H9 (cell line): ENCODE data around the gene CDK5RAP1. TPM values are rescaled to one million over a fixed set of nuclear protein-coding genes. Genes with fewer than 3 reads are reported as not detected.

Experiments
- DNase-seq: peaks from one replicate; pipeline ENCODE4 v3.0.0-alpha.2; 2017
- H2AFZ ChIP-seq: one replicate; pipeline ENCODE4 v1.6.1; 2013; ENCODE audit warnings: mild to moderate bottlenecking, low read length, control low read depth, moderate library complexity
- H2AK5ac ChIP-seq: 2 replicates; pipeline ENCODE4 v1.6.1; 2013; ENCODE audit warnings: low read length, control low read depth, mixed read lengths; ENCODE audit not compliant: insufficient read length
- H2BK120ac ChIP-seq: one replicate; pipeline ENCODE4 v1.6.1; 2013; ENCODE audit warnings: low read depth, mild to moderate bottlenecking, low read length, control low read depth, inconsistent platforms; ENCODE audit not compliant: poor library complexity, severe bottlenecking
- H2BK12ac ChIP-seq: 2 replicates; pipeline ENCODE4 v1.6.1; 2013; ENCODE audit warnings: low read length, control low read depth, mixed read lengths, low read depth; ENCODE audit not compliant: insufficient read length
- H2BK15ac ChIP-seq: 2 replicates; pipeline ENCODE4 v1.6.1; 2013; ENCODE audit warnings: low read depth, low read length, control low read depth
- H2BK20ac ChIP-seq: one replicate; pipeline ENCODE4 v1.6.1; 2013; ENCODE audit warnings: low read depth, mild to moderate bottlenecking, low read length, control low read depth, inconsistent platforms; ENCODE audit not compliant: poor library complexity, severe bottlenecking
- H2BK5ac ChIP-seq: 2 replicates; pipeline ENCODE4 v1.6.1; 2013; ENCODE audit warnings: low read length, control low read depth, mixed read lengths; ENCODE audit not compliant: insufficient read length
- H3K14ac ChIP-seq: 2 replicates; pipeline ENCODE4 v1.6.1; 2013; ENCODE audit warnings: low read length, control low read depth; ENCODE audit not compliant: insufficient read depth
- H3K18ac ChIP-seq: 2 replicates; pipeline ENCODE4 v1.6.1; 2013; ENCODE audit warnings: low read depth, mild to moderate bottlenecking, mixed read lengths, low read length, control low read depth; ENCODE audit not compliant: insufficient read length
- H3K23ac ChIP-seq: 2 replicates; pipeline ENCODE4 v1.6.1; 2013; ENCODE audit warnings: low read length, control low read depth, mixed read lengths, low read depth; ENCODE audit not compliant: insufficient read length
- H3K23me2 ChIP-seq: 2 replicates; pipeline ENCODE4 v1.6.1; 2013; ENCODE audit warnings: low read depth, mild to moderate bottlenecking, mixed read lengths, low read length, control low read depth; ENCODE audit not compliant: insufficient read length, poor library complexity, severe bottlenecking
- H3K27ac ChIP-seq: 2 replicates; pipeline ENCODE4 v1.5.1; 2013; ENCODE audit warnings: low read length, control low read depth, mixed read lengths, low read depth; ENCODE audit not compliant: insufficient read length
- H3K27me3 ChIP-seq: 2 replicates; pipeline ENCODE4 v1.6.1; 2013; ENCODE audit warnings: low read length, control low read depth, inconsistent platforms; ENCODE audit not compliant: insufficient read depth
- H3K4ac ChIP-seq: 2 replicates; pipeline ENCODE4 v1.6.1; 2013; ENCODE audit warnings: low read depth, mild to moderate bottlenecking, control low read depth, inconsistent platforms, low read length, moderate library complexity
- H3K4me1 ChIP-seq: 2 replicates; pipeline ENCODE4 v1.6.1; 2013; ENCODE audit warnings: low read length, control low read depth, inconsistent platforms; ENCODE audit not compliant: insufficient read depth
- H3K4me2 ChIP-seq: 2 replicates; pipeline ENCODE4 v1.6.1; 2013; ENCODE audit warnings: low read length, control low read depth, mixed read lengths; ENCODE audit not compliant: insufficient read length, insufficient read depth
- H3K56ac ChIP-seq: 2 replicates; pipeline ENCODE4 v1.6.1; 2013; ENCODE audit warnings: low read depth, mild to moderate bottlenecking, mixed read lengths, low read length, control low read depth; ENCODE audit not compliant: insufficient read length
- H3K79me1 ChIP-seq: 2 replicates; pipeline ENCODE4 v1.6.1; 2013; ENCODE audit warnings: low read depth, mild to moderate bottlenecking, moderate library complexity, low read length, control low read depth, inconsistent platforms; ENCODE audit not compliant: insufficient read depth, poor library complexity, severe bottlenecking
- H3K79me2 ChIP-seq: 2 replicates; pipeline ENCODE4 v1.6.1; 2013; ENCODE audit warnings: low read length, control low read depth, inconsistent platforms; ENCODE audit not compliant: insufficient read depth
- H3K9ac ChIP-seq: 2 replicates; pipeline ENCODE4 v1.6.1; 2013; ENCODE audit warnings: low read length, control low read depth, mixed read lengths; ENCODE audit not compliant: insufficient read length; ENCODE audit errors: extremely low read depth
- H3K9me3 ChIP-seq: one replicate; pipeline ENCODE4 v1.6.1; 2013; ENCODE audit warnings: low read depth, low read length, inconsistent platforms; ENCODE audit not compliant: control insufficient read depth
- H3T11ph ChIP-seq: one replicate; pipeline ENCODE4 v1.6.1; 2013; ENCODE audit warnings: mild to moderate bottlenecking, low read length, control low read depth, inconsistent platforms
- H4K20me1 ChIP-seq: one replicate; pipeline ENCODE4 v1.6.1; 2013; ENCODE audit not compliant: control insufficient read depth, insufficient read length, insufficient read depth
- H4K5ac ChIP-seq: 2 replicates; pipeline ENCODE4 v1.6.1; 2013; ENCODE audit warnings: low read depth, mild to moderate bottlenecking, mixed read lengths, low read length, control low read depth; ENCODE audit not compliant: insufficient read length
- H4K8ac ChIP-seq: replicated peaks from 2 replicates; pipeline ENCODE4 v1.6.1; 2013; ENCODE audit warnings: low read length, control low read depth, mixed read lengths, low read depth; ENCODE audit not compliant: insufficient read length
- H4K91ac ChIP-seq: 2 replicates; pipeline ENCODE4 v1.6.1; 2013; ENCODE audit warnings: low read depth, mild to moderate bottlenecking, moderate library complexity, mixed read lengths, low read length, control low read depth; ENCODE audit not compliant: insufficient read length
- H3K27ac Mint-ChIP-seq, 3 experiments: 2 replicates in 2 of 3; 3 replicates in 1 of 3; pipeline ENCODE4 v1.8.0; 2020 to 2021; ENCODE audit warnings: mixed read lengths in 3 of 3, mild to moderate bottlenecking in 1 of 3, moderate library complexity in 1 of 3
- H3K27me3 Mint-ChIP-seq: 2 replicates; pipeline ENCODE4 v1.8.0; 2021; ENCODE audit warnings: low read depth, mild to moderate bottlenecking, moderate library complexity, mixed read lengths
- H3K36me3 Mint-ChIP-seq, 3 experiments: 2 replicates in 2 of 3; 3 replicates in 1 of 3; pipeline ENCODE4 v1.8.0; 2020 to 2021; ENCODE audit warnings: low read depth in 3 of 3, mixed read lengths in 3 of 3; ENCODE audit not compliant: insufficient read depth in 1 of 3
- H3K4me1 Mint-ChIP-seq, 2 experiments: 2 replicates each; pipeline ENCODE4 v1.8.0; 2020; ENCODE audit warnings: mixed read lengths in 2 of 2
- H3K4me3 Mint-ChIP-seq, 2 experiments: 2 replicates in 1 of 2; 3 replicates in 1 of 2; pipeline ENCODE4 v1.8.0; 2020 to 2021; ENCODE audit warnings: mild to moderate bottlenecking in 2 of 2, mixed read lengths in 2 of 2, moderate library complexity in 1 of 2
- H3K9me3 Mint-ChIP-seq, 2 experiments: 2 replicates in 1 of 2; 3 replicates in 1 of 2; pipeline ENCODE4 v1.8.0; 2020; ENCODE audit warnings: mild to moderate bottlenecking in 2 of 2, mixed read lengths in 2 of 2, moderate library complexity in 1 of 2
- CTCF ChIP-seq: fragments of 200-600 bp; sonication (generic); conservative IDR thresholded peaks from 3 replicates; pipeline ENCODE4 v1.8.0; 2021; ENCODE audit warnings: antibody characterized with exemption, mild to moderate bottlenecking
- WGBS: extraction: QIAGEN DNeasy Blood & Tissue Kit; methylation state at CpG from one replicate; pipeline ENCODE4 v1.1.7; 2013; ENCODE audit warnings: missing lambda C conversion rate, low lambda C conversion rate, mixed read lengths; ENCODE audit not compliant: insufficient read length; ENCODE audit errors: extremely low coverage; 5-methylcytosine and 5-hydroxymethylcytosine counted together
- total RNA-seq: library from RNA; stranded (reverse); gene quantifications from 2 replicates; pipeline ENCODE4 v1.2.1, GENCODE V29; 2021

Gene CDK5RAP1
- total RNA-seq, 1 experiment from 2014 or later = 66.4 TPM

- no peak overlapping the region for H2BK5ac ChIP-seq
- no peak for TF ChIP-seq CTCF
- H3K79me2 ChIP-seq = peaks cover 10% of the 10 kb centered on the region; the same call in 1 of the 2 replicates
- H3K4me1 Mint-ChIP-seq = peaks cover 13 to 14% of the 10 kb centered on the region in 2 experiments
- H4K91ac ChIP-seq = no peak overlapping the region
- no peak overlapping the region for H2BK12ac ChIP-seq
- no peaks in the 10 kb centered on the region for H3K79me1 ChIP-seq
- H3K23me2 ChIP-seq = peaks cover 5% of the 10 kb centered on the region
- H2AK5ac ChIP-seq = no peak overlapping the region
- H4K20me1 ChIP-seq = peaks cover under 1% of the 10 kb centered on the region
- no peak overlapping the region for H3K27ac ChIP-seq
- H2AFZ ChIP-seq = no peak overlapping the region
- peak overlapping the region; percentile 88 to 93; a peak in 4 of 5 replicates for H3K4me3 Mint-ChIP-seq
- H3K9me3 Mint-ChIP-seq = no peaks in the 10 kb centered on the region; a peak in 1 of 5 replicates
- H4K8ac ChIP-seq = no peak overlapping the region
- no peak overlapping the region for H3K23ac ChIP-seq
- no peaks in the 10 kb centered on the region for H3K27me3 Mint-ChIP-seq
- H2BK20ac ChIP-seq = no peak overlapping the region
- H2BK120ac ChIP-seq = no peak overlapping the region
- peaks cover 5 to 17% (median 11%) of the 10 kb centered on the region in 3 experiments for H3K36me3 Mint-ChIP-seq
- no peak overlapping the region for H2BK15ac ChIP-seq
- no peak overlapping the region for H3K9ac ChIP-seq
- no peak overlapping the region for H3K14ac ChIP-seq
- H3K27ac Mint-ChIP-seq = no peak overlapping the region
- H3K4me1 ChIP-seq = peaks cover 4% of the 10 kb centered on the region; the same call in 1 of the 2 replicates
- H3K9me3 ChIP-seq = no peaks in the 10 kb centered on the region
- whole genome bisulfite sequencing = no CpG with 5 or more reads among the region's 6 CpGs
- H4K5ac ChIP-seq = no peak overlapping the region
- no peaks in the 10 kb centered on the region for H3K27me3 ChIP-seq
- no peak overlapping the region for H3K4ac ChIP-seq
- no peak for DNase-seq
- H3K18ac ChIP-seq = no peak overlapping the region
- H3K4me2 ChIP-seq = peak overlapping the region; percentile 45
- no peak overlapping the region for H3T11ph ChIP-seq
- no peak overlapping the region for H3K56ac ChIP-seq
Measured at GRCh38 chr20:33399924-33400323, 1.4 kb downstream of the CDK5RAP1 start.
